Brain microvascular endothelial cell (primary cell): Measurements from ENCODE around the gene EIF3F.
"Not testable (repeated sequence)": the region's sequence is repeated elsewhere in the genome, so short reads cannot be mapped to it uniquely, and the experiment has no call there.

Source experiments
- DNase-seq: peaks from one replicate; pipeline ENCODE4 v3.0.0-alpha.2; 2020
- H3K27ac ChIP-seq: fragments of 250-450 bp; sonication (Bioruptor Pico); 2 replicates; pipeline ENCODE4 v1.5.1; 2020; ENCODE audit warnings: mild to moderate bottlenecking, moderate library complexity
- H3K27me3 ChIP-seq: fragments of 250-450 bp; sonication (Bioruptor Pico); replicated peaks from 2 replicates; pipeline ENCODE4 v1.5.1; 2020; ENCODE audit warnings: mild to moderate bottlenecking
- H3K36me3 ChIP-seq: fragments of 250-450 bp; sonication (Bioruptor Pico); replicated peaks from 2 replicates; pipeline ENCODE4 v1.5.1; 2020; ENCODE audit warnings: mild to moderate bottlenecking
- H3K4me3 ChIP-seq: 2 replicates; pipeline ENCODE4 v1.5.1; 2011; ENCODE audit warnings: low read depth, mild to moderate bottlenecking, control low read depth, low read length, moderate library complexity
- in situ Hi-C: cut with HindIII; loops from 2 replicates; pipeline ENCODE4 v1.10.0; 2017; ENCODE audit warnings: low sequenced_read_pairs, low pct_ligation_motif_present
- TF ChIP-seq, protein P1 (sequence below): IDR thresholded peaks from 2 replicates; pipeline ENCODE4 v1.5.1; 2011; ENCODE audit warnings: low read depth, mild to moderate bottlenecking, moderate library complexity, low read length, control low read depth, inconsistent platforms; ENCODE audit errors: missing control alignments

EIF3F gene

GRCh38 chr11:7977232-7977917, 9.8 kb upstream of the EIF3F start:
- Histone ChIP-seq H3K36me3 (no peaks in the 10 kb centered on the region), H3K4me3 (no peak overlapping the region), H3K27me3 (no peaks in the 10 kb centered on the region), H3K27ac (peak overlapping the region; percentile 38)
- in situ Hi-C loops, result no loop called here
- DNase-seq, result peak; percentile 74
- TF ChIP-seq, protein P1, sequence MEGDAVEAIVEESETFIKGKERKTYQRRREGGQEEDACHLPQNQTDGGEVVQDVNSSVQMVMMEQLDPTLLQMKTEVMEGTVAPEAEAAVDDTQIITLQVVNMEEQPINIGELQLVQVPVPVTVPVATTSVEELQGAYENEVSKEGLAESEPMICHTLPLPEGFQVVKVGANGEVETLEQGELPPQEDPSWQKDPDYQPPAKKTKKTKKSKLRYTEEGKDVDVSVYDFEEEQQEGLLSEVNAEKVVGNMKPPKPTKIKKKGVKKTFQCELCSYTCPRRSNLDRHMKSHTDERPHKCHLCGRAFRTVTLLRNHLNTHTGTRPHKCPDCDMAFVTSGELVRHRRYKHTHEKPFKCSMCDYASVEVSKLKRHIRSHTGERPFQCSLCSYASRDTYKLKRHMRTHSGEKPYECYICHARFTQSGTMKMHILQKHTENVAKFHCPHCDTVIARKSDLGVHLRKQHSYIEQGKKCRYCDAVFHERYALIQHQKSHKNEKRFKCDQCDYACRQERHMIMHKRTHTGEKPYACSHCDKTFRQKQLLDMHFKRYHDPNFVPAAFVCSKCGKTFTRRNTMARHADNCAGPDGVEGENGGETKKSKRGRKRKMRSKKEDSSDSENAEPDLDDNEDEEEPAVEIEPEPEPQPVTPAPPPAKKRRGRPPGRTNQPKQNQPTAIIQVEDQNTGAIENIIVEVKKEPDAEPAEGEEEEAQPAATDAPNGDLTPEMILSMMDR, result no peak

- DNase-seq, result no peak
Observed at GRCh38 chr11:7981619-7982157, 5.4 kb upstream of the EIF3F start.

GRCh38 chr11:7982582-7983119, 4.5 kb upstream of the EIF3F start:
- TF ChIP-seq, protein P1, result no peak
- Histone ChIP-seq H3K27ac (no peak overlapping the region), H3K36me3 (no peaks in the 10 kb centered on the region), H3K4me3 (no peak overlapping the region), H3K27me3 (no peaks in the 10 kb centered on the region)
- no peak for DNase-seq
- in situ Hi-C loops, result no loop called here

More at GRCh38 chr11:7981619-7982157, 5.4 kb upstream of the EIF3F start:
- Histone ChIP-seq H3K36me3 (no peaks in the 10 kb centered on the region), H3K27ac (no peak overlapping the region), H3K27me3 (no peaks in the 10 kb centered on the region), H3K4me3 (no peak overlapping the region)
- TF ChIP-seq, protein P1, result no peak
- in situ Hi-C loops, result no loop called here

DNA sequence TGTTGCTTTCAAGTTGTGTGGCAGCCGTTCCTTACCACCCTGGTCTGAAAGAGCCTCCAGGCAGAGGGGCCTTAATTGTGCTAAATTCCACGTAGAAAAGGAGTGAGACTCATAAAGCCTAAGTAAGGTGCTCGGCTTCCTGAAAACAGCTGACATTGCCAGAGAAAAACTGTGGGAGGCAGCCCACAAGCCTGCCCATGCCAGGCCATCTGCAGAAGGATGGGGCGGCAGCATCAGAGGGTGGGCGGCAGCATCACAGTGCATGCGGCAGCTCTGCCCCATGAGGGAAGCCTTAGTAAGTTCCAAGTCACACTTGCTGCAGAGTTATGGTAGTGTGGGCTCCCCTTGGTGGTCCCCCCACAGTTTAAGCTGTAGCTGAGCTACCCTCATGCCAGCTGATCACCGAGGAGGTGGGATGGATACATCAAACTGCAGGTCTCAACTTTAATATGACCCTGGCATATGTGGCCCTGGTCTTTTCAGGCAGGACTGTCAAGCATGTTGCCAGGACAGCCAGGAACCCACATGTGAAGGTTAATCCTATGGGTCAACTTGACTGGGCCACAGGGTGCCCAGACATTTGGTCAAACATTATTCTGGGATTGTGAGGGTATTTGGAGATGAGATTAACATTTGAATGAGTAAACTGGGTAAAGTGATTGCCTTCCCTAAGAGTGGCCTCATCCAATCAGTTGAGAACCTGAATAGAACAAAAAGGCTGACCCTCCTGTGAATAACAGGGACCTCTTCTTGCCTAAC, 3.1 kb upstream of the EIF3F start:
- no peak for DNase-seq
- H3K36me3 ChIP-seq, result no peaks in the 10 kb centered on the region
- TF ChIP-seq, protein P1, result no peak
- in situ Hi-C loops, result no loop called here
- H3K27me3 ChIP-seq, result no peaks in the 10 kb centered on the region
- no peak overlapping the region for H3K27ac ChIP-seq
- no peak overlapping the region for H3K4me3 ChIP-seq

DNA sequence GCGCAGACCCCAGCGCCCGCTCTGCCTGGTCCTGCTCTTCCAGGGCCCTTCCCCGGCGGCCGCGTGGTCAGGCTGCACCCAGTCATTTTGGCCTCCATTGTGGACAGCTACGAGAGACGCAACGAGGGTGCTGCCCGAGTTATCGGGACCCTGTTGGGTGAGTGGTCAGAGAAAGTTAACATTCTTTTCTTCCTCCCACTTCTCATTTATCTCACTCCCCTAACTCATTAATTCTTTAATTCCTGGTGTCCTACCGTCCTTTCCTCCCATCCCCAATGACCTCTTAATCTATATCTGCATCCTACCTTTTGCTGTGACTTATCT, 385 bp downstream of the EIF3F start:
- in situ Hi-C loops, result not testable (repeated sequence)

GRCh38 chr11:7994581-7995278, 7.6 kb downstream of the EIF3F start:
- no peaks in the 10 kb centered on the region for H3K27me3 ChIP-seq
- TF ChIP-seq, protein P1, result no peak

More for the DNA sequence above, 385 bp downstream of the EIF3F start:
- H3K36me3 ChIP-seq, result peaks cover 16% of the 10 kb centered on the region
- DNase-seq, H3K27me3 ChIP-seq: not testable (repeated sequence)
- peak overlapping the region; percentile 66 for H3K4me3 ChIP-seq
- peak overlapping the region; percentile 66 for H3K27ac ChIP-seq

More at GRCh38 chr11:7994581-7995278, 7.6 kb downstream of the EIF3F start:
- no peak overlapping the region for H3K27ac ChIP-seq
- in situ Hi-C loops, result no loop called here
- no peak overlapping the region for H3K4me3 ChIP-seq
- H3K36me3 ChIP-seq, result peaks cover 73% of the 10 kb centered on the region
- no peak for DNase-seq
